Body of pancreas (tissue), 4 donors: ENCODE measurements around the gene QKI. TPM values are rescaled to one million over a fixed set of nuclear protein-coding genes. Genes with fewer than 3 reads are reported as not detected.

ENCODE experiments used
- ATAC-seq: fragments of 150-250 bp; one replicate; pipeline ENCODE4 v1.9.1; 2016
- DNase-seq, 4 donors: peaks; one replicate each; pipeline ENCODE4 v3.0.0-alpha.2; 2019
- H3K27ac ChIP-seq, 4 donors: fragments of 200-600 bp; sonication (generic); 1 replicate in 3 of 4; 2 replicates in 1 of 4; pipeline versions ENCODE4 v1.5.1 to v1.6.1; 2016 to 2019; ENCODE audit warnings: mild to moderate bottlenecking in 1 of 4, mixed read lengths in 1 of 4, moderate library complexity in 1 of 4
- H3K27me3 ChIP-seq, 2 donors: fragments of 200-600 bp; sonication (generic); one replicate each; pipeline ENCODE4 v1.6.0; 2016; ENCODE audit warnings: mild to moderate bottlenecking in 1 of 2
- H3K36me3 ChIP-seq, 2 donors: fragments of 200-600 bp; sonication (generic); replicated peaks in 1 of 2; 2 replicates each; pipeline ENCODE4 v1.5.1; 2016; ENCODE audit warnings: low read depth in 2 of 2; ENCODE audit not compliant: insufficient read depth in 1 of 2
- H3K4me1 ChIP-seq: fragments of 200-600 bp; sonication (generic); one replicate; pipeline ENCODE4 v1.6.0; 2016
- H3K4me3 ChIP-seq, 2 donors: fragments of 200-600 bp; sonication (generic); 1 replicate in 1 of 2; 2 replicates in 1 of 2; pipeline ENCODE4 v1.5.1; 2016 to 2019
- H3K9me3 ChIP-seq, 3 donors: fragments of 200-600 bp; sonication (generic); 1 replicate in 2 of 3; 2 replicates in 1 of 3; pipeline ENCODE4 v1.5.1; 2016
- CTCF ChIP-seq, 7 experiments: fragments of 450-650 bp in 4 of 7; fragments of 200-600 bp in 3 of 7; sonication (generic) in 3 of 7; IDR thresholded peaks; one replicate each; pipeline ENCODE4 v1.5.1; 2016 to 2019; ENCODE audit warnings: antibody characterized with exemption in 7 of 7
- POLR2A ChIP-seq, 3 donors: fragments of 450-650 bp; IDR thresholded peaks; one replicate each; pipeline ENCODE4 v1.6.1; 2016; ENCODE audit warnings: antibody characterized with exemption in 3 of 3, mild to moderate bottlenecking in 2 of 3
- WGBS, 2 donors: methylation state at CpG; one replicate each; pipeline ENCODE4 v1.1.5; 2017; 5-methylcytosine and 5-hydroxymethylcytosine counted together
- intact Hi-C: fragments of 100-400 bp; cut with DNase I; formaldehyde crosslinking; loops from one replicate; pipeline ENCODE4 v1.15.1; 2023
- total RNA-seq, 2 donors: library from RNA; depleted of rRNA; stranded (reverse); fragments of >200 nt; gene quantifications; one replicate each; pipeline ENCODE4 v1.1.0, GENCODE V29; 2016

The QKI gene
- total RNA-seq, 2 donors from 2014 or later: 60.4 to 61.3 TPM

GRCh38 chr6:163491737-163492300 lies 77.3 kb downstream of the QKI start:
- Histone ChIP-seq H3K4me1 (peaks cover 18% of the 10 kb centered on the region), H3K9me3 (no peaks in the 10 kb centered on the region), H3K36me3 (no peaks in the 10 kb centered on the region), H3K27ac (peak overlapping the region in 1 of 4 donors; percentile 62), H3K4me3 (no peak overlapping the region), H3K27me3 (no peaks in the 10 kb centered on the region)
- ATAC-seq: no peak
- 53 to 73% methylated on average over 4 of the region's 4 CpGs for WGBS, 2 donors
- TF ChIP-seq CTCF (IDR thresholded peaks at IDR 0.05) (no peak), POLR2A (IDR thresholded peaks at IDR 0.05) (no peak)
- DNase-seq: no peak
- intact Hi-C loops: no loop called here

GRCh38 chr6:163494279-163494727 lies 79.8 kb downstream of the QKI start:
- TF ChIP-seq POLR2A (IDR thresholded peaks at IDR 0.05) (no peak), CTCF (IDR thresholded peaks at IDR 0.05) (no peak)
- no peaks in the 10 kb centered on the region for H3K9me3 ChIP-seq
- no peaks in the 10 kb centered on the region for H3K36me3 ChIP-seq
- H3K27me3 ChIP-seq: no peaks in the 10 kb centered on the region
- H3K4me1 ChIP-seq: peaks cover 18% of the 10 kb centered on the region
- intact Hi-C loops: no loop called here
- no peak overlapping the region for H3K4me3 ChIP-seq
- ATAC-seq (no peak), DNase-seq (no peak)
- no peak overlapping the region for H3K27ac ChIP-seq
- 86 to 87% methylated on average over 6 of the region's 6 CpGs for WGBS, 2 donors

- Histone ChIP-seq H3K27ac (no peak overlapping the region), H3K27me3 (no peaks in the 10 kb centered on the region), H3K9me3 (no peaks in the 10 kb centered on the region), H3K4me1 (peaks cover 5% of the 10 kb centered on the region), H3K4me3 (no peak overlapping the region), H3K36me3 (no peaks in the 10 kb centered on the region)
- WGBS, 2 donors: 94 to 100% methylated on average over 1 of the region's 1 CpG
- intact Hi-C loops: no loop called here
- ATAC-seq (no peak), DNase-seq (no peak)
- TF ChIP-seq POLR2A (IDR thresholded peaks at IDR 0.05) (no peak), CTCF (IDR thresholded peaks at IDR 0.05) (no peak)
Measured at GRCh38 chr6:163496205-163496604, 81.7 kb downstream of the QKI start.

GRCh38 chr6:163500105-163500504 lies 85.6 kb downstream of the QKI start:
- Histone ChIP-seq H3K27me3 (no peaks in the 10 kb centered on the region), H3K4me3 (no peak overlapping the region), H3K27ac (no peak overlapping the region), H3K9me3 (peaks cover 0 to 4% (median 0%) of the 10 kb centered on the region in 3 donors), H3K36me3 (no peaks in the 10 kb centered on the region), H3K4me1 (no peaks in the 10 kb centered on the region)
- WGBS, 2 donors: 73 to 77% methylated on average over 2 of the region's 2 CpGs
- ATAC-seq: no peak
- TF ChIP-seq POLR2A (IDR thresholded peaks at IDR 0.05) (no peak), CTCF (IDR thresholded peaks at IDR 0.05) (no peak)
- no peak for DNase-seq
- intact Hi-C loops: no loop called here

GRCh38 chr6:163501026-163501425 lies 86.5 kb downstream of the QKI start:
- H3K9me3 ChIP-seq: peaks cover 0 to 9% (median 0%) of the 10 kb centered on the region in 3 donors
- ATAC-seq: no peak
- intact Hi-C loops: no loop called here

More at GRCh38 chr6:163501026-163501425, 86.5 kb downstream of the QKI start:
- DNase-seq: no peak
- no peaks in the 10 kb centered on the region for H3K27me3 ChIP-seq
- H3K4me3 ChIP-seq: no peak overlapping the region
- 77 to 82% methylated on average over 2 of the region's 2 CpGs for WGBS, 2 donors
- H3K27ac ChIP-seq: peak overlapping the region in 1 of 4 donors; percentile 24
- no peaks in the 10 kb centered on the region for H3K4me1 ChIP-seq
- TF ChIP-seq POLR2A (IDR thresholded peaks at IDR 0.05) (no peak), CTCF (IDR thresholded peaks at IDR 0.05) (no peak)
- no peaks in the 10 kb centered on the region for H3K36me3 ChIP-seq
